ENCODE measurements around the gene TPRKB. TPM values are rescaled to one million over a fixed set of nuclear protein-coding genes. Genes with fewer than 3 reads are reported as not detected.

TPRKB gene
- total and polyA plus RNA-seq, 9 of the 15 experiments (the other 6 are each of a cell fraction or from before 2014, with no cell fraction given), result 55.6 to 250 (median 112) TPM

DNA sequence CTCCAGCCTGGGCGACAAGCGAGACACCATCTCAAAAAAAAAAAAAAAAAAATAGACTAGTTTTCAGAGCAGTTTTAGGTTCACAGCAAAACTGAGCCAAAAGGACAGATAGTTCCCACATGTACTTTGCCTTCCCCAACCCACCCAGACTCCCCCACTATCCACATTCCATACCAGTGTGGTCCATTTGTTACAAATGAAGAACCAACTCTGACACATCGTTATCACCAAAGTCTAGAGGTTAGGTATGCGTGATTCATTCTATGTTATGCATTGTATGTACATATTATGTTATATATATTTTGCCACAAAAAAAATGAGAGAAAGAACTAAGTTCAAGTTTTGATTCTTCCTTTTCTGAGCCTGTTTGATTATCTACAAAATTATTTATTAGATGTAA, 39.2 kb upstream of the TPRKB start:
- intact Hi-C loops (cut with micrococcal nuclease) (loop anchor here (10.0 kb wide), 1 partner anchor 82 kb away; no protein-coding TSS in a partner anchor), in situ Hi-C loops (cut with MboI) (no loop called here)
- Histone ChIP-seq H3K27ac (ENCODE audit: extremely low read depth, low read depth, low read length) (no peak overlapping the region), H3K4me3 (no peak overlapping the region), H3K27me3 (ENCODE audit: control insufficient read depth in 2 of 2, insufficient read depth in 2 of 2, low read length in 2 of 2) (no peaks in the 10 kb centered on the region), H3K9me1 (ENCODE audit: control insufficient read depth, insufficient read depth, low read length) (no peaks in the 10 kb centered on the region), H3K4me2 (ENCODE audit: insufficient read depth, low read length) (no peak overlapping the region), H3K36me3 (ENCODE audit: control insufficient read depth, insufficient read depth, low read length) (peaks cover 45% of the 10 kb centered on the region), H3K79me2 (ENCODE audit: control insufficient read depth, insufficient read depth, low read length) (peaks cover 19% of the 10 kb centered on the region), H3K9me3 (replicated peaks; ENCODE audit: control insufficient read depth, insufficient read depth, low read depth, low read length) (no peaks in the 10 kb centered on the region), H3K4me1 (replicated peaks in 1 of 2; ENCODE audit: control insufficient read depth in 2 of 2, insufficient read depth in 2 of 2, low read length in 2 of 2) (peaks cover 3 to 7% of the 10 kb centered on the region in 2 experiments; a peak in 4 of 5 replicates), H3K9ac (ENCODE audit: insufficient read depth in 1 of 2, low read depth in 2 of 2, low read length in 2 of 2) (no peak overlapping the region), H4K20me1 (replicated peaks; ENCODE audit: control insufficient read depth, insufficient read depth, low read length) (no peaks in the 10 kb centered on the region), H2AFZ (ENCODE audit: low read depth, low read length) (no peak overlapping the region)
- ATAC-seq (no peak), FAIRE-seq (no peak), DNase-seq (ENCODE audit: extremely low read depth in 1 of 4, low spot score in 3 of 4) (no peak)
- ChIA-PET CTCF (ENCODE audit: low intra/inter-chr PET ratio) (no interaction called here), POLR2A (no interaction called here)
- WGBS (ENCODE audit: insufficient coverage, low coverage, missing lambda C conversion rate), result 81% methylated on average over 2 of the region's 4 CpGs
- no TSS peak for BruUV-seq (replicated peaks)
- TF ChIP-seq MGA (IDR thresholded peaks at IDR 0.05) (no peak), ZNF75A (CRISPR knock-in tag; IDR thresholded peaks at IDR 0.05) (no peak), TRIM24 (IDR thresholded peaks at IDR 0.05) (no peak), THRAP3 (IDR thresholded peaks at IDR 0.05; ENCODE audit: borderline replicate concordance) (no peak), ZBTB2 (IDR thresholded peaks at IDR 0.05) (no peak), BCL6 (CRISPR knock-in tag; IDR thresholded peaks at IDR 0.05) (no peak), DIDO1 (tag; IDR thresholded peaks at IDR 0.05; ENCODE audit: low read depth) (no peak), SPI1 (IDR thresholded peaks at IDR 0.05; ENCODE audit: borderline replicate concordance, low read depth, low read length) (no peak), TCF3 (CRISPR knock-in tag; IDR thresholded peaks at IDR 0.05) (no peak)
- TF ChIP-seq, protein P1, sequence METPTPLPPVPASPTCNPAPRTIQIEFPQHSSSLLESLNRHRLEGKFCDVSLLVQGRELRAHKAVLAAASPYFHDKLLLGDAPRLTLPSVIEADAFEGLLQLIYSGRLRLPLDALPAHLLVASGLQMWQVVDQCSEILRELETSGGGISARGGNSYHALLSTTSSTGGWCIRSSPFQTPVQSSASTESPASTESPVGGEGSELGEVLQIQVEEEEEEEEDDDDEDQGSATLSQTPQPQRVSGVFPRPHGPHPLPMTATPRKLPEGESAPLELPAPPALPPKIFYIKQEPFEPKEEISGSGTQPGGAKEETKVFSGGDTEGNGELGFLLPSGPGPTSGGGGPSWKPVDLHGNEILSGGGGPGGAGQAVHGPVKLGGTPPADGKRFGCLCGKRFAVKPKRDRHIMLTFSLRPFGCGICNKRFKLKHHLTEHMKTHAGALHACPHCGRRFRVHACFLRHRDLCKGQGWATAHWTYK (CRISPR knock-in tag; IDR thresholded peaks at IDR 0.05), result no peak

Measured in K562 (cell line).